Nephron (organoid): ENCODE data around the gene SSBP4.
A peak's percentile ranks its signal among the peaks of the same experiment; 100 is the strongest.
"Not testable (repeated sequence)": the region's sequence is repeated elsewhere in the genome, so short reads cannot be mapped to it uniquely, and the experiment has no call there.

Experiments
- H3K27ac Mint-ChIP-seq, 3 experiments: 2 replicates each; pipeline ENCODE4 v1.8.0; 2020; ENCODE audit warnings: mixed read lengths in 3 of 3, mild to moderate bottlenecking in 2 of 3, moderate library complexity in 1 of 3
- H3K27me3 Mint-ChIP-seq: 2 replicates; pipeline ENCODE4 v1.8.0; 2021; ENCODE audit warnings: low read depth, mild to moderate bottlenecking, moderate library complexity, mixed read lengths
- H3K36me3 Mint-ChIP-seq: 2 replicates; pipeline ENCODE4 v1.8.0; 2020; ENCODE audit warnings: low read depth, mixed read lengths
- H3K4me1 Mint-ChIP-seq: 2 replicates; pipeline ENCODE4 v1.8.0; 2020; ENCODE audit warnings: mixed read lengths
- H3K4me3 Mint-ChIP-seq, 3 experiments: 2 replicates each; pipeline ENCODE4 v1.8.0; 2020; ENCODE audit warnings: mild to moderate bottlenecking in 3 of 3, mixed read lengths in 3 of 3, moderate library complexity in 2 of 3
- H3K9me3 Mint-ChIP-seq: 2 replicates; pipeline ENCODE4 v1.8.0; 2020; ENCODE audit warnings: mixed read lengths
- TF ChIP-seq, protein P1 (sequence below), 3 experiments: fragments of 200-600 bp; sonication (generic); IDR thresholded peaks; one replicate each; pipeline ENCODE4 v1.5.0; 2021; ENCODE audit warnings: antibody characterized with exemption in 3 of 3; ENCODE audit not compliant: unreplicated experiment in 3 of 3

Gene SSBP4

DNA sequence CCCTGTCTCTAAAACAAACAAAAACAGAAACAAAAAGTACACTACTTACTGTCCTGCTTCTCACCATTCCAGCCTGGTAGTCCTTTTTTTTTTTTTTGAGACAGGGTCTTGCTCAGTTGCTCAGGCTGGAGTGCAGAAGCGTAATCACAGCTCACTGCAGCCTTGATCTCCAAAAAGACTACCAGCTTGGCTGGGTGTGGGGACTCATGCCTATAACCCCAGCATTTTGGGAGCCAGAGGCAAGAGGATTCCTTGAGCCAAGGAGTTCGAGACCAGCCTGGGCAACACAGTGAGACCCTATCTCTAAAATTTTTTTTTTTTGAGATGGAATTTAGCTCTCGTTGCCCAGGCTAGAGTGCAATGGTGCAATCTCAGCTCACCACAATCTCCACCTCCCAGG, 38.4 kb upstream of the SSBP4 start:
- Mint-ChIP-seq H3K4me1 (peaks cover 21% of the 10 kb centered on the region), H3K27me3 (peaks cover 6% of the 10 kb centered on the region), H3K36me3 (no peaks in the 10 kb centered on the region), H3K27ac (peak overlapping the region in 1 of 3 experiments; percentile 79), H3K9me3 (no peaks in the 10 kb centered on the region), H3K4me3 (no peak overlapping the region)
- TF ChIP-seq, protein P1, sequence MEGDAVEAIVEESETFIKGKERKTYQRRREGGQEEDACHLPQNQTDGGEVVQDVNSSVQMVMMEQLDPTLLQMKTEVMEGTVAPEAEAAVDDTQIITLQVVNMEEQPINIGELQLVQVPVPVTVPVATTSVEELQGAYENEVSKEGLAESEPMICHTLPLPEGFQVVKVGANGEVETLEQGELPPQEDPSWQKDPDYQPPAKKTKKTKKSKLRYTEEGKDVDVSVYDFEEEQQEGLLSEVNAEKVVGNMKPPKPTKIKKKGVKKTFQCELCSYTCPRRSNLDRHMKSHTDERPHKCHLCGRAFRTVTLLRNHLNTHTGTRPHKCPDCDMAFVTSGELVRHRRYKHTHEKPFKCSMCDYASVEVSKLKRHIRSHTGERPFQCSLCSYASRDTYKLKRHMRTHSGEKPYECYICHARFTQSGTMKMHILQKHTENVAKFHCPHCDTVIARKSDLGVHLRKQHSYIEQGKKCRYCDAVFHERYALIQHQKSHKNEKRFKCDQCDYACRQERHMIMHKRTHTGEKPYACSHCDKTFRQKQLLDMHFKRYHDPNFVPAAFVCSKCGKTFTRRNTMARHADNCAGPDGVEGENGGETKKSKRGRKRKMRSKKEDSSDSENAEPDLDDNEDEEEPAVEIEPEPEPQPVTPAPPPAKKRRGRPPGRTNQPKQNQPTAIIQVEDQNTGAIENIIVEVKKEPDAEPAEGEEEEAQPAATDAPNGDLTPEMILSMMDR (IDR thresholded peaks at IDR 0.05; ENCODE audit: unreplicated experiment in 3 of 3): no peak

DNA sequence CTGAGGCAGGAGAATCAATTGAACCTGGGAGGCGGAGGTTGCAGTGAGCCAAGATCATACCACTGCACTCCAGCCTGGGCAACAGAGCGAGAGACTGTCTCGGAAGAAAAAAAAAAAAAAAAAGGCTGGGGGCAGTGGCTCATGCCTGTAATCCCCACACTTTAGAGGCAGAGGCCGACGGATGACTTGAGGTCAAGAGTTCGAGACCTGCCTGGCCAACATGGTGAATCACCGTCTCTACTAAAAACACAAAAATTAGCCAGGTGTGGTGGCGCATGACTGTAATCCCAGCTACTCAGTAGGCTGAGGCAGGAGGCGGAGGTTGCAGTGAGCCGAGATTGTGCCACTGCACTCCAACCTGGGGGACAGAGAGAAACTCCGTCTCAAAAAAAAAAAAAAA, 35.6 kb upstream of the SSBP4 start:
- H3K27ac Mint-ChIP-seq, H3K4me3 Mint-ChIP-seq, H3K9me3 Mint-ChIP-seq, H3K36me3 Mint-ChIP-seq: not testable (repeated sequence)
- Mint-ChIP-seq H3K4me1 (peaks cover 18% of the 10 kb centered on the region), H3K27me3 (peaks cover 14% of the 10 kb centered on the region)

DNA sequence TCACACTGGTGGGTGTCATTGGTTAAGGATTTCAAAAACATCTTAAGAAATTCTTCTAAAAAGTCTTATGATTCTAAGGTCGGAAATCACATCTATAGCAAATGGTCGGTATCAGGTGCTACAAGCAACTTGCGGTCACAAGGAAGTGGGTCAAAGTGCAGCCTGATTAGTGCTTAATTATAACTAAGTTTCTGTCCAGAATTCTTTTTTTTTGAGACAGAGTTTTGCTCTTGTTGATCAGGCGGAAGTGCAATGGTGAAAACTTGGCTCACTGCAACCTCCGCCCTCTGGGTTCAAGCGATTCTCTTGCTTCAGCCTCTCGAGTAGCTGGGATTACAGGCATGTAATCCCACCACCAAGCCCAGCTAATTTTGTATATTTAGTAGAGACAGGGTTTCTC, 34.4 kb upstream of the SSBP4 start:
- Mint-ChIP-seq H3K9me3 (no peaks in the 10 kb centered on the region), H3K27ac (peak overlapping the region in 2 of 3 experiments; percentile 62 to 71), H3K4me1 (peaks cover 18% of the 10 kb centered on the region), H3K4me3 (no peak overlapping the region), H3K27me3 (peaks cover 14% of the 10 kb centered on the region), H3K36me3 (no peaks in the 10 kb centered on the region)
- TF ChIP-seq, protein P1 (IDR thresholded peaks at IDR 0.05; ENCODE audit: unreplicated experiment in 3 of 3): no peak

DNA sequence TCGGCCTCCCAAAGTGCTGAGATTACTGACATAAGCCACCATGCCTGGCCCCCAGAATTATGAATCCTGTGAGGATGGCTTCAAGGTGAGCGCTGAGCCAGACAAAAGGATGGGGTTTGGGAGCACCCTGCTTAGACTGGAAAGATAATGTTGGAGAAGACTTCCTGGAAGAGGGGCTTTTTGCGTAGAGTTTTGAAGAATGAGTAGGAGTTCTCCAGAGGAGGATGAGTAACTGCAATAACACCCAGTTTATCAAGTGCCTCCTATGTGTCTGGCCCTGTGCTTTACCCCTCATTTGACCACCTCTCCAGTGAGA, 33.9 kb upstream of the SSBP4 start:
- H3K4me3 Mint-ChIP-seq: no peak overlapping the region
- no peaks in the 10 kb centered on the region for H3K36me3 Mint-ChIP-seq

DNA sequence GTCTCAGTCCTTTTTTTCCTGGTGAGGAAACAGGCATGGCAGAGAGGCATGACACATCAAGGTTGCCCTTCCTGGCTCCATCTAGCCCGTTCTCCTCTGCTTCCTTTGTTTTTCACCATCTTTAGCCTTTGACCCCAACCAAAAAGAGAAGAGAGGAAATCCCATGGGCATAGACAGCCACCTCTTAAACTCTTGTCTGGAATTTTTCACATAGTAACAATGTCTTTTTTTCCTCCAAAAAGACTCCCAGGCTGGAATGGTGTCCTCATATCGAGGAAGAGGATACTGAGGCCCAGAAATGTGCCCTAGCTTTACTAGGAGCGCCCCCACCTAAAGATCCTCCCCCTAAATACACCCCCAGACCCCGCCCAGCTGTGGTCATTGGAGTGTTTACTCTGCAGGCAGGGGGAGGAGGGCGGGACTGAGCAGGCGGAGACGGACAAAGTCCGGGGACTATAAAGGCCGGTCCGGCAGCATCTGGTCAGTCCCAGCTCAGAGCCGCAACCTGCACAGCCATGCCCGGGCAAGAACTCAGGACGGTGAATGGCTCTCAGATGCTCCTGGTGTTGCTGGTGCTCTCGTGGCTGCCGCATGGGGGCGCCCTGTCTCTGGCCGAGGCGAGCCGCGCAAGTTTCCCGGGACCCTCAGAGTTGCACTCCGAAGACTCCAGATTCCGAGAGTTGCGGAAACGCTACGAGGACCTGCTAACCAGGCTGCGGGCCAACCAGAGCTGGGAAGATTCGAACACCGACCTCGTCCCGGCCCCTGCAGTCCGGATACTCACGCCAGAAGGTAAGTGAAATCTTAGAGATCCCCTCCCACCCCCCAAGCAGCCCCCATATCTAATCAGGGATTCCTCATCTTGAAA, 33.3 kb upstream of the SSBP4 start, which contains the start of gene GDF15:
TSS of gene GDF15 (plus strand) at position 484 of the 868 bp plus-strand sequence. CDS start at position 516, 32 bp downstream.
- no peaks in the 10 kb centered on the region for H3K36me3 Mint-ChIP-seq
- H3K4me1 Mint-ChIP-seq: peaks cover 12% of the 10 kb centered on the region
- TF ChIP-seq, protein P1 (IDR thresholded peaks at IDR 0.05; ENCODE audit: unreplicated experiment in 3 of 3): peak; percentile 41 to 55 (median 46)
- H3K27ac Mint-ChIP-seq: peak within 1 kb of the TSS; percentile 38 to 79 (median 78)
- H3K4me3 Mint-ChIP-seq: peak within 1 kb of the TSS; percentile 68 to 75 (median 72)
- peaks cover 17% of the 10 kb centered on the region for H3K27me3 Mint-ChIP-seq
- H3K9me3 Mint-ChIP-seq: no peaks in the 10 kb centered on the region

More for the DNA sequence above, 33.9 kb upstream of the SSBP4 start:
- TF ChIP-seq, protein P1 (IDR thresholded peaks at IDR 0.05; ENCODE audit: unreplicated experiment in 3 of 3): no peak
- Mint-ChIP-seq H3K27ac (peak overlapping the region; percentile 38 to 79 (median 78)), H3K4me1 (peaks cover 13% of the 10 kb centered on the region), H3K9me3 (no peaks in the 10 kb centered on the region), H3K27me3 (peaks cover 14% of the 10 kb centered on the region)

DNA sequence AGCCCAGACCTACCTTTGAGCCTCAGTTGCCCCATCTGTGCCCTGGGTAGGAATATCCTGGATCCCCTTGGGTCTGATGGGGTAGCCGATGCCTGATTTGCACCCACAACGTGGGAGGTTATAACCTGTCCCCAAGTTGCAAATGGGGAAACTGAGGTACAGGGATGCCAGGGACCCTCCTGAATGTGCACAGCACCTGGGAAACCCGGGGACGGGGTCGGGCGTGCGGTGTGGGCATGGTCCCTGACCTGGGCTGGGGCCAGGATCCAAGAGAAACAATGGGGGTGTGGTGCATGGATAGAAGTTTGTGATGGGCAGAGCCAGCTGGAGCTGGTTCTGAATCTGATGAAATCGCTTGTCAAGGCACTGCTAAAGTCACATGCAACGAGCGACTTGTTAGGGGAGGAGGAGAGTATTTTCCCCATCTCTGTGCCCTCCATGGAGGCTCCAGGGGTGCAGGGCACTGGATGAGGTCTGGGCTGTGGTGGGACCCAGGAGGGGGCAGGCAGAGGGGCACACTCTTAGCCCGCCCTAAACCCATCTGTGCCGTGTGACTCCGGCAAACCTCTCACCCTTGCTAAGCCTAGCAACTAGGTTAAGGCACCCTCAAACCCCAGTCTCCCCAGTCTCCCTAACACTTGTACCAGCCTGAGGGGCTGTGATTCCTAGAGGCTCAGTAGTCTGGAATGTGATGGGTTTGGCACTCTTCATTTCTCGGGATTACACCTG, 32.5 kb upstream of the SSBP4 start:
- TF ChIP-seq, protein P1 (IDR thresholded peaks at IDR 0.05; ENCODE audit: unreplicated experiment in 3 of 3): no peak
- Mint-ChIP-seq H3K27me3 (peaks cover 20% of the 10 kb centered on the region), H3K4me3 (peak overlapping the region; percentile 62 to 75 (median 68)), H3K9me3 (no peaks in the 10 kb centered on the region), H3K27ac (peak overlapping the region in 1 of 3 experiments; percentile 78), H3K4me1 (peaks cover 12% of the 10 kb centered on the region), H3K36me3 (no peaks in the 10 kb centered on the region)
